Neuronal stem cell (in vitro differentiated cells): ENCODE measurements around the gene COG5.

Experiments used
- DNase-seq: peaks from one replicate; pipeline ENCODE4 v3.0.0-alpha.2; 2013; ENCODE audit warnings: low spot score
- H2AFZ ChIP-seq: one replicate; pipeline ENCODE4 v1.6.1; 2013; ENCODE audit warnings: mild to moderate bottlenecking, low read length, inconsistent platforms
- H2AK5ac ChIP-seq: 2 replicates; pipeline ENCODE4 v1.6.1; 2013; ENCODE audit warnings: low read depth, mild to moderate bottlenecking, inconsistent platforms, low read length, moderate library complexity, mixed read lengths
- H2BK120ac ChIP-seq: 2 replicates; pipeline ENCODE4 v1.6.1; 2013; ENCODE audit warnings: low read depth, mild to moderate bottlenecking, inconsistent platforms, low read length, moderate library complexity, mixed read lengths
- H2BK12ac ChIP-seq: one replicate; pipeline ENCODE4 v1.6.1; 2013; ENCODE audit warnings: low read length, inconsistent platforms
- H2BK15ac ChIP-seq: 2 replicates; pipeline ENCODE4 v1.6.1; 2013; ENCODE audit warnings: mild to moderate bottlenecking, low read length, inconsistent platforms, mixed read lengths
- H2BK5ac ChIP-seq: one replicate; pipeline ENCODE4 v1.6.1; 2013; ENCODE audit warnings: inconsistent platforms, mild to moderate bottlenecking, low read length, moderate library complexity
- H3K14ac ChIP-seq: one replicate; pipeline ENCODE4 v1.6.1; 2013; ENCODE audit warnings: low read length, inconsistent platforms
- H3K18ac ChIP-seq: 2 replicates; pipeline ENCODE4 v1.6.1; 2013; ENCODE audit warnings: low read length, inconsistent platforms
- H3K23ac ChIP-seq: 2 replicates; pipeline ENCODE4 v1.6.1; 2013; ENCODE audit warnings: low read depth, mild to moderate bottlenecking, mixed read lengths, low read length, inconsistent platforms; ENCODE audit not compliant: poor library complexity
- H3K27ac ChIP-seq: replicated peaks from 3 replicates; pipeline ENCODE4 v1.5.1; 2013; ENCODE audit warnings: low read length, inconsistent platforms
- H3K27me3 ChIP-seq, 3 experiments: 2 replicates each; pipeline ENCODE4 v1.6.1; 2013; ENCODE audit warnings: low read length in 3 of 3, mild to moderate bottlenecking in 2 of 3, inconsistent platforms in 1 of 3, low read depth in 1 of 3, mixed read lengths in 1 of 3, moderate library complexity in 1 of 3; ENCODE audit not compliant: control insufficient read depth in 3 of 3, insufficient read depth in 3 of 3
- H3K36me3 ChIP-seq, 2 donors: replicated peaks in 1 of 2; 2 replicates each; pipeline ENCODE4 v1.6.1; 2013; ENCODE audit warnings: low read length in 2 of 2; ENCODE audit not compliant: control insufficient read depth in 2 of 2, insufficient read depth in 2 of 2
- H3K4ac ChIP-seq: 2 replicates; pipeline ENCODE4 v1.6.1; 2013; ENCODE audit warnings: inconsistent platforms, mild to moderate bottlenecking, low read length, moderate library complexity
- H3K4me1 ChIP-seq, 2 donors: 1 replicate in 1 of 2; 2 replicates in 1 of 2; pipeline ENCODE4 v1.6.1; 2013; ENCODE audit warnings: low read length in 2 of 2, low read depth in 1 of 2; ENCODE audit not compliant: control insufficient read depth in 2 of 2, insufficient read depth in 1 of 2
- H3K4me2 ChIP-seq: one replicate; pipeline ENCODE4 v1.6.1; 2013; ENCODE audit warnings: mild to moderate bottlenecking, low read length, inconsistent platforms; ENCODE audit not compliant: insufficient read depth, poor library complexity, severe bottlenecking
- H3K4me3 ChIP-seq, 2 donors: 2 replicates each; pipeline ENCODE4 v1.5.1; 2013; ENCODE audit warnings: low read length in 2 of 2, mild to moderate bottlenecking in 2 of 2, inconsistent platforms in 1 of 2, moderate library complexity in 1 of 2
- H3K79me1 ChIP-seq: one replicate; pipeline ENCODE4 v1.6.1; 2013; ENCODE audit warnings: low read depth, mild to moderate bottlenecking, inconsistent platforms, low read length, moderate library complexity
- H3K9ac ChIP-seq: one replicate; pipeline ENCODE4 v1.6.1; 2013; ENCODE audit warnings: mild to moderate bottlenecking, low read depth, low read length, inconsistent platforms; ENCODE audit not compliant: poor library complexity
- H3K9me3 ChIP-seq, 2 donors: replicated peaks in 1 of 2; 2 replicates each; pipeline versions ENCODE3 to v1.6.1; 2013; ENCODE audit warnings: low read length in 2 of 2, mild to moderate bottlenecking in 2 of 2, inconsistent platforms in 1 of 2, low read depth in 1 of 2, mixed read lengths in 1 of 2, moderate library complexity in 1 of 2; ENCODE audit not compliant: control insufficient read depth in 2 of 2, insufficient read depth in 1 of 2
- H4K8ac ChIP-seq: one replicate; pipeline ENCODE4 v1.6.1; 2013; ENCODE audit warnings: low read depth, mild to moderate bottlenecking, inconsistent platforms, low read length, moderate library complexity
- H4K91ac ChIP-seq: one replicate; pipeline ENCODE4 v1.6.1; 2013; ENCODE audit warnings: low read length, low read depth, mild to moderate bottlenecking, inconsistent platforms; ENCODE audit not compliant: poor library complexity
- WGBS, 2 donors: extraction: QIAGEN DNeasy Blood & Tissue Kit; methylation state at CpG; one replicate each; pipeline ENCODE4 v1.1.7; 2013; ENCODE audit warnings: missing lambda C conversion rate in 2 of 2, mixed read lengths in 1 of 2; ENCODE audit not compliant: insufficient read length in 2 of 2, insufficient replicate concordance in 1 of 2; ENCODE audit errors: extremely low coverage in 2 of 2; 5-methylcytosine and 5-hydroxymethylcytosine counted together

Gene COG5

DNA sequence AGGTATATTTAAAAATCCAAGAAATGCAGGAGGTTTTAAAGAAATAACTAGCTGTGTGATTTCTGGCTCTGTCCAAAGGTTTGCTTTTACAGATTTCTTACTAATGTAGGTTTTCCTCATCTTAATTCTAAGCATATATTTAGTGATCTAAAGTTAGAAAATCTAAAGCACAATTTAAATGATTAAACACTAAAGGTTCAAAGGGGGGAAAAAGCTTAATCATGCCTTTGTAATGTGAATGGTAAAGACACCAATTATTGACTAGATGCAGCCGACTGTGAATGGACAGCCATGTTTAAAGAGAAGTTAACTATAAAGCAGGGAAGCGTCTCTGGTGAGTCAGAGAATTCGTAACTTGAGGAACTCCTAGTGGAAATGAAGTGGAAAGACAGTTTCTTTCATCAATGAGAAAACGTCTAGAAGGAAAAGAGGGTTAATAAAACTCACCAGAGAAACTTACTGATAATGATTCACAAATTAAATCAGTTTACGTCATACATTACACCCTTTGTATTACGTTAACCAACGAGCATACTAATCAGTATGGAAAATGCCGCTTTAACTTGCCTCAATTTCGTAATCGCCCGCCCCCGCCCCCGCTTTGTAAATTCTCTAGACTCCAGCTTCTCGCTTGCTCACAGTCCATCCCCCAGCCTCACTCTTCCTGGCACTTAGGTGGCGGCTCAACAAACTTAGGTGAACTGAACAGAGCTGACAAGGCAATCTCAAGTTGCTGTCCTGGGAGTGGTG, 396.1 kb downstream of the COG5 start:
- Histone ChIP-seq H3K18ac (peak overlapping the region; percentile 89), H2BK15ac (no peak overlapping the region), H3K14ac (peak overlapping the region; percentile 33), H4K91ac (no peak overlapping the region), H3K23ac (peak overlapping the region; percentile 21), H2BK5ac (peak overlapping the region; percentile 63), H3K4me2 (peak overlapping the region; percentile 83), H3K27ac (peak overlapping the region; percentile 95), H3K27me3 (no peaks in the 10 kb centered on the region), H3K4me1 (peaks cover 0 to 1% of the 10 kb centered on the region in 2 donors), H3K36me3 (no peaks in the 10 kb centered on the region), H2BK12ac (no peak overlapping the region), H3K4me3 (peak overlapping the region; percentile 61 to 74), H3K9me3 (no peaks in the 10 kb centered on the region), H2AFZ (peak overlapping the region; percentile 89), H3K79me1 (peaks cover 1% of the 10 kb centered on the region), H3K9ac (peak overlapping the region; percentile 90), H2BK120ac (no peak overlapping the region), H3K4ac (no peak overlapping the region), H2AK5ac (no peak overlapping the region), H4K8ac (no peak overlapping the region)
- peak; percentile 63 for DNase-seq
- WGBS, 2 donors: no CpG with 5 or more reads among the region's 15 CpGs

DNA sequence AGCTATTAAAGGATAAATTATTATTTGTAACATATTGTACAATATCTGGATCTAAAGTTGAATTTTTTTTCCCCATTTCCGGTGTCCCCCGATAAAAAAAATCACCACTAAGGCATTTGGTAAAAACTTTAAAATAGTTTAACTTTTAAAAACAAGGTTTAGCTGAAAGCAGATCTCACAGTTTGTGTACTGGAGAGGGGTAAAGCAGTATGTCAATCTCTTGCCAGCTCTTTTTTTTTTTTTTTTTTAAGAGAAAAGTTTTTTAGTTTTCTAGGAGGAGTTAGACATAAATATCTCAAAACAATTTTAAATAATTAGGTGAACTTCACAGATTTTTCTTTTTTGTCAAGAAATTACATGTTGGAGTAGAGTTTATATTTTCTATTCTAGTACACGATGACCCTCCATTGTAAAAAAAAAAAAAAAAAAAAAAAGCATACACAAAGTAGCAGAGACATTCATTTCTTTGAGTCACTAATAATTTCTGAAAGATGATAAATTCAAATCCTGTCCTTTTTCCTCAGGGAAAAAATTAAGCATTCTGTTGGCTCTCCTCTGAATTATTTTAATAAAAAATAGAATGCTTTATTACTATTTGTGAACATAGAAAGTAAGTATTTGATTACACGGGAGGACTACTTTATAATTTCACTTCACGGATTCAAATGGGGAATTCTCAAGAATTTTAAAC, 396.8 kb downstream of the COG5 start:
- H3K36me3 ChIP-seq: no peaks in the 10 kb centered on the region
- H3K4me2 ChIP-seq: no peak overlapping the region
- no peak overlapping the region for H2BK5ac ChIP-seq
- H2AK5ac ChIP-seq: no peak overlapping the region
- peak overlapping the region; percentile 89 for H2AFZ ChIP-seq
- H3K4ac ChIP-seq: no peak overlapping the region
- no peak overlapping the region for H2BK15ac ChIP-seq
- WGBS, 2 donors: no CpG with 5 or more reads among the region's 5 CpGs
- H3K79me1 ChIP-seq: peaks cover 1% of the 10 kb centered on the region
- no peak overlapping the region for H4K8ac ChIP-seq
- no peak overlapping the region for H2BK120ac ChIP-seq
- no peak for DNase-seq
- no peak overlapping the region for H3K18ac ChIP-seq
- peak overlapping the region in 1 of 2 donors; percentile 61 for H3K4me3 ChIP-seq
- H3K4me1 ChIP-seq: peaks cover 0 to 1% of the 10 kb centered on the region in 2 donors
- no peak overlapping the region for H2BK12ac ChIP-seq
- no peak overlapping the region for H3K14ac ChIP-seq
- no peaks in the 10 kb centered on the region for H3K9me3 ChIP-seq
- H4K91ac ChIP-seq: no peak overlapping the region
- no peak overlapping the region for H3K23ac ChIP-seq
- no peaks in the 10 kb centered on the region for H3K27me3 ChIP-seq
- H3K27ac ChIP-seq: peak overlapping the region; percentile 49
- no peak overlapping the region for H3K9ac ChIP-seq

DNA sequence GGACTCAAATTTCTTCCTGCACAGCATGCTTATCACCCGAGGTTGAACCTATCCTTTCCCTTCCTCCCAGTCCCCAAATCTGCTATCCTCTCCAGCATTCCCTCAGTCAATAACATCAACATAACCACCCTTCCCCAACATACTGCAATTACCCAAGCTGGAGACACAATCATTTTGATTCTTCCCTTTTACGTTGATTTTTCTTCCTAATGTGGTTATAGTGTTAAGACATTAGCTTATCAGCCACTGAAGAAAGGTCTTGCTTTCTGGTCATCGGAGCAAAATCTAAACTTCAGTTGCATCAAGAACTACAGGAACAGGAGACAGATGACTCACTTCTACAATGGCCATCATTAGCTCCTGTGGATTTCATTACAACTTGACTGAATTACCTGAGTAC, 398.4 kb downstream of the COG5 start:
- Histone ChIP-seq H3K79me1 (peaks cover 1% of the 10 kb centered on the region), H3K9ac (no peak overlapping the region), H4K91ac (no peak overlapping the region), H3K27ac (no peak overlapping the region), H3K9me3 (no peaks in the 10 kb centered on the region), H3K23ac (no peak overlapping the region), H3K4ac (no peak overlapping the region), H3K4me3 (no peak overlapping the region), H4K8ac (no peak overlapping the region), H3K4me1 (no peaks in the 10 kb centered on the region), H2BK120ac (no peak overlapping the region), H3K18ac (no peak overlapping the region), H3K27me3 (no peaks in the 10 kb centered on the region), H3K36me3 (no peaks in the 10 kb centered on the region), H2BK5ac (no peak overlapping the region), H2BK12ac (no peak overlapping the region), H2AK5ac (no peak overlapping the region), H3K4me2 (no peak overlapping the region), H2AFZ (peak overlapping the region; percentile 25), H3K14ac (no peak overlapping the region), H2BK15ac (no peak overlapping the region)
- no CpG with 5 or more reads among the region's 3 CpGs for WGBS, 2 donors
- DNase-seq: no peak

DNA sequence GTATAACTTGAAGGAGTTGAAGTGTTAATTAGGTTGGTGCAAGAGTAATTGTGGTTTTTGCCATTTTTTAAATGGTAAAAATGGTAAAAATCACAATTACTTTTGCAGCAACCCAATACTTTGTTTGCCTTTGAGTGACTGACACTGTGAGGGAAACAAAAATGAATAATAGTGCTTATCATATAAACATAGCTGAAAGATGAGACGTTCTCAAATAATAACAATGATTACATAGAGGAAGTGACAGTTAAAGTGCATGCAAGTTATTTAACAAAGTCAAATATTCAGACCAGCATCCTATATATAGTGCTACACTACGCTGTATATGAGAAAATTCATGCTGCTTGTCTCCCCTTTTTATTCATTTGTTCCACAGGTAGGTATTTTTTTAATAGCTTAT, 399.6 kb downstream of the COG5 start:
- Histone ChIP-seq H3K9ac (no peak overlapping the region), H2BK12ac (no peak overlapping the region), H3K4me2 (no peak overlapping the region), H3K14ac (no peak overlapping the region), H2AK5ac (no peak overlapping the region), H3K79me1 (peaks cover 1% of the 10 kb centered on the region), H3K4me3 (no peak overlapping the region), H2BK15ac (no peak overlapping the region), H3K27me3 (no peaks in the 10 kb centered on the region), H3K9me3 (no peaks in the 10 kb centered on the region), H4K91ac (no peak overlapping the region), H3K27ac (no peak overlapping the region), H3K4me1 (no peaks in the 10 kb centered on the region), H4K8ac (no peak overlapping the region), H3K36me3 (peaks cover 0 to 3% of the 10 kb centered on the region in 2 donors), H2BK120ac (no peak overlapping the region), H3K23ac (no peak overlapping the region), H2AFZ (no peak overlapping the region), H2BK5ac (no peak overlapping the region), H3K4ac (no peak overlapping the region), H3K18ac (no peak overlapping the region)
- WGBS, 2 donors: no CpG with 5 or more reads among the region's 2 CpGs
- no peak for DNase-seq
